HG02970 (cell line): Measurements from ENCODE around the gene DSG1.
"Not testable (repeated sequence)": the region's sequence is repeated elsewhere in the genome, so short reads cannot be mapped to it uniquely, and the experiment has no call there.

ENCODE experiments used
- ATAC-seq: cut with Tn5 transposase; IDR thresholded peaks from one replicate; pipeline ENCODE4 v1.9.1; 2021; ENCODE audit warnings: mild to moderate bottlenecking, moderate library complexity, moderate number of reproducible peaks; ENCODE audit not compliant: unreplicated experiment, low FRiP score

Gene DSG1

DNA sequence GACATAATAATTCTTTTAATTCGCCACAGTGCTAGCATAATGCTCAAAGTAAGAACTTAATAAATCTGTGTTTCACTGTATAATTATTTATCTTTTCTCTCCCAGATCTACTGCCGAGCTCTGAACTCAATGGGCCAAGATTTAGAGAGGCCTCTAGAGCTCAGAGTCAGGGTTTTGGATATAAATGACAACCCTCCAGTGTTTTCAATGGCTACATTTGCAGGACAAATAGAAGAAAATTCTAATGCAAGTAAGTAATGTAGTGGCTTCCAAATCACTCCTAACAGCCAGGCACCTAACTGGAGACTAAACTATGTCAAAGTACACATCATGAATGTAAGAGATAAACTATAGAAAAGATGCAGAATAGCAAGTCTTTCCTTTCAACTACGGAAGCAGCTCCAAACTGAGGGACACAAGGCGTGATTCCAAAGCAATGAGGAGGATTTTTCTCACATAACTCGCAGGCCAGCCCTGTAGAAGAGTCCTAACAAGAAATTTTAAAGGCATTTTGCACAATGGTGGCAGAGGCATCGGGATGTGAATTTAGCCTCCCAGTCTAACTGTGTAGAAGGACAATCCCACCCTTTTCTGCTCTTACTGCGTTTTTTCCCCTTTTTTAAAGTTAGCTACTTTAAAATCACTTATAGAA, 12.0 kb downstream of the DSG1 start:
- no peak for ATAC-seq

DNA sequence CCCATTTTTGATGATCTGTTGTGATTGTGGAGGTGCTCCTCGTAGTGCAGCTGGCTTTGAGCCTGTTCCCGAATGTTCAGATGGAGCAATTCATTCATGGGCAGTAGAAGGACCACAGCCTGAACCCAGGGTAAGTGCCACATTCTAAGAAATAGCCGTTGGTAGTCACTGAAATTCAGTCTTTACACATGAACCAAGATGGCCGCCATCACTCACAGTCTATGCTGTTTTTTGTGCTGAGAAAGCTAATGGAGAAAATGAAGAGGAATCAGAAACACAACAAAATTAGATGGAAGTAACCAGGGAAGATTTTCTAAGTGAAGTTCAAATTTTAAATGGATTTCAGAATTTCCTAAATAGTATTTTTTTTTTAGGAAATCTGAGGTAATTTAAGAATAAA, 25.5 kb downstream of the DSG1 start:
- no peak for ATAC-seq

DNA sequence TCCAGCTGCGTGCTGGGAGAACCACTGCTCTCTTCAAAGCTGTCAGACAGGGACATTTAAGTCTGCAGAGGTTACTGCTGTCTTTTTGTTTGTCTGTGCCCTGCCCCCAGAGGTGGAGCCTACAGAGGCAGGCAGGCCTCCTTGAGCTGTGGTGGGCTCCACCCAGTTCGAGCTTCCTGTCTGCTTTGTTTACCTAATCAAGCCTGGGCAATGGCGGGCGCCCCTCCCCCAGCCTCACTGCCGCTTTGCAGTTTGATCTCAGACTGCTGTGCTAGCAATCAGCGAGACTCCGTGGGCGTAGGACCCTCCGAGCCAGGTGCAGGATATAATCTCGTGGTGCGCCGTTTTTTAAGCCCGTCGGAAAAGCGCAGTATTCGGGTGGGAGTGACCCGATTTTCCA, 35.4 kb downstream of the DSG1 start:
- not testable (repeated sequence) for ATAC-seq

DNA sequence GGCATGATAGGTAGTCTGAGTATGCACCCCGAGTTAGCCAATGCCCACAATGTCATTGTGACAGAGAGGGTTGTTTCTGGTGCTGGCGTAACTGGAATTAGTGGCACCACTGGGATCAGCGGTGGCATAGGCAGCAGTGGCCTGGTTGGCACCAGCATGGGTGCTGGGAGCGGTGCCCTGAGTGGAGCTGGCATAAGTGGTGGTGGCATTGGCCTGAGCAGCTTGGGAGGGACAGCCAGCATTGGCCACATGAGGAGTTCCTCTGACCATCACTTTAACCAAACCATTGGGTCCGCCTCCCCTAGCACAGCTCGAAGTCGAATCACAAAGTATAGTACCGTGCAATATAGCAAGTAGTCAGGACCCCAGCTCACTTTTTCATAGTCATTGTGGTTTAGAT, 37.0 kb downstream of the DSG1 start:
- no peak for ATAC-seq

DNA sequence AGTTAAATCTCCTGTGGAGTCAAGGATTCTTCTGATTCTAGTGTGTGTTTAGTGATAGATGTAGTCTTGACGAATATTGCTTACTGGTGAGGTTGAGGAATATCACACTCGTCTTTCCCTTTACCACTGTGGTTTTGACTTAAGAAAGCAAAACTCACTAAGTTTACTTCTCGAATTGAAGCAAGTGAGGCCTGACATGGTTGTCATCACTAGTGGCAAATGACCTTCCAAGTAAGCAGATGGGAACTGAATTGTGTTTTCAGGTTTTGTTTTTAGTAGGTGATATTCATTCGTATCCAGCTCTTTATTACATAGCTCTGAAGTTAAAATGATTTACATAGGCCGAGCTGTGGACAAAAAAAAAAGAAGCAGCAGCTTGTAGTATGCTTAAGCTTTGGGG, 38.1 kb downstream of the DSG1 start:
- no peak for ATAC-seq

DNA sequence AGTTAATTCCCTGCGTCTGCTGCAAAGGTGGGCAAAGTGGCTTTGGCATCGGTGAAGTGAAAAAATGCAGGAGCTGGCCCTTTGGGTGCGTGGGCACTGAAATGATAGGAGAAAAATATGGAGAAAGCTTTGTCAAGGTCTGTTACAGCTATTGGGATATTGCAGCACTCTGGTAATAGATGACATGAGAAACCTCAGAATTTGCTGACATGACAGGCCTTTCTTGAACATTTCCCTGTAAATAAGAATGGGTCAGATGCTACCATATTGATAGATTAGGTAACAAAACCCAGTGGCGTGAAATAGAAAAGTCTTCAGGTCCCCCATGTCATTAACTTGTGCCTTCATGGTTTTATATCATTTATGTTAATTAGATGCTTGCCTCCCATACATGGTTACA, 46.2 kb downstream of the DSG1 start:
- ATAC-seq, result no peak

DNA sequence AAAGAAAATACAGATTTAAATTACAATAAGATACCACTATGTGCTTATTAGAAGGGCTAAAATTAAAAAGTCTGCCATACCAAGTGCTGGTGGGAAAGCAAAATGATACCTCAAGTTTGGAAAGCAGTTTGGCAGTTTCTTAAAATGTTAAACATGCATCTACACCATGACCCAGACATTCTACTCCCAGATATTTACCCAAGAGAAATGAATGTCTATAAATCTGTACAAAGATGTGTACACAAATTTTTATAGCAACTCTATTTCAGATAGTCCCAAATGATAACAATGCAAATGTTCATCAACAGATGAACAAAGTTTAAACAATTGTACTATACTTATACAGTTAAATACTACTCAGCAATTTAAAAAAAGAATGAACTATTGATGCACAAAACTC, 51.5 kb downstream of the DSG1 start:
- no peak for ATAC-seq

DNA sequence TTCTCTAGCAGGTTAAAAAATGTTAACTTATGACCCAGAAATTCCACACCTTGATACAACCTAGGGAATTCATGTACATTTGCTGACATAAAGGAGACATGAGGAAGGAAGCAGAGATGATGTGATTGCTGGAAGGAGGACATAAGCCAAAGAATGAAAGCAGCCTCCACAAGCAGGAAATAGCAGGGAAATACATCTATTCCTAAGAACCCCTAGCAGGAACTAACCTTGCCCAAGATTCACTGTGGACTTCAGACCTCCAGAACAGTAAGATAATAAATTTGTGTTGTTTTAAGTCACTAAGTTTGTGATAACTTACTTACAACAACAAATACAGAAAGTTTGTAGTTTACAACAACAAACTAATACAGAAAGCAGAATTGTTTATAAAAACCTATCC, 54.0 kb downstream of the DSG1 start:
- no peak for ATAC-seq

DNA sequence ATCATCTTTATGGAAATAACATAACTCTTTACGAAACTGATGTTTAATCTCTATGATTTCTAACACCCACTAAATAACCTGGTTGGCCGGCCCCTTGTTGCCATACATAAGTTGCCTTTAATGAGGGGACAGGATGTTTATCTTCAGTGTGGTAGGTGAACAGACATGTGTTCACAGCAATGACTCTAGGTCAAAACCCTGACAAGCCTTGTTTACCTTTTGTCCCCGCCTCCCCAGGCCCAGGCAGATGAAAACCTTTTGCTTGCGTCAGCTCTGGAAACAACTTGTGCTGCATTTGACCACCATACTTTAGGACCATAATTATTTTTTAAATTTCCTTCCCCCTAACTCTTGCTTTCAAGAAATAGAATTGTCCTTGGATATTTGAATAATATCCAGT, 55.7 kb downstream of the DSG1 start:
- no peak for ATAC-seq

DNA sequence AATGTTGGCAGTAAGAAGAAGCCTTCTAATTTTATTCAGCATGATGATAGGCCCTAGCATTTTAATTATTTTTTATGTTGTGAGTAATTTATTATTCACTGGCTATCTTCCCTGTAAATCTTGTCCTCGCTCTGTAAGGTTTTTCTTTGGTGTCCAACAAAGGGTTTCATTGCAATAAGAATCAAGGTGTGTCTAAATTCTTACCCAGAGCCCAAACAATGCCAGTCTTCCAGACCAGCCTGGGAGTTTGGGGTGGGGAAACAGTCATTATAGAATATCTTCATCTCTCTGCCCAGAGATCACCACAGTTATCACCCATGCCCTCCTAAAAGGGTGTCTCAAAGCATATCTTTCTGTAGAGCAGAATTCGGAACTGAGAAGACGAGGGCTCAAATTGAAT, 58.5 kb downstream of the DSG1 start, which contains the start of gene DSG4:
DSG4 (plus strand) TSS at position 301 of the 400 bp plus-strand sequence. CDS start 135 bp downstream, outside the sequence.
- ATAC-seq, result no peak

DNA sequence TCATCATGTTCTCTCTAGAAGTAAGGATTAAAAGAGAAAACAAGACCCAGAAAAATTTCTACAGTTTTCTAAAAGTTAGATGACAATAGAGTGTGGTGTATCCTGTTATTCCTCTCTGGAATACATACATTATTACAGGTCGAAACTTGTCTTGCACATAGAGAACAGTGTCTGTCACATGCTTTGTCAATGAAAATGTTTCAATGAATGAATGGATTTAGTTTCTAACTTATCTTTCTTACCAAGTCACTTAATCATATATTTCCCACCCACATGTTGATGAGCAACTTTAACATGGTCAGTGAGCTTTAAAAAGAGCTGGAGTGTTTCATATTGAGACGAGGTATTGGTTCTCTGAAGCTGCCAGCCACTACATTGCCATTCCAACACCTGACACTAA, 63.0 kb downstream of the DSG1 start:
- ATAC-seq, result no peak

DNA sequence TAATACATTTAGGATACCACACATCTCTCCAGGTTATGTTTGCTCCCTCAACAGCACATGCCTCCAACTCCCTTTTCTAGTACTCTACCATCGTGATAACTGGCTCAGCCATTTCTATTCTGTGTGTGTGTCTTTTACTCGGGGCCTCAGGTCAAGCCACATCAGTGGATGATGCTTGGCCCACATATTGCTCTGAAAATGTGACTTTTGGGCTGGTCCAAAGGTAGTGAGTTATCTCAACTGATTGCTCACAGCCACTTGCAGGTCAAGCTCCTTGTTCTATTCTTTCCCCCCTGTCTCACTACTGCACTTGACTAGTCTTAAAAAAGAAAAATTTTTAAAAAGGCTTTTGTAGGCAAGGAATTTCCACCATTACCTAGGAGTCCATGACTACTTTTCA, 64.1 kb downstream of the DSG1 start:
- no peak for ATAC-seq

DNA sequence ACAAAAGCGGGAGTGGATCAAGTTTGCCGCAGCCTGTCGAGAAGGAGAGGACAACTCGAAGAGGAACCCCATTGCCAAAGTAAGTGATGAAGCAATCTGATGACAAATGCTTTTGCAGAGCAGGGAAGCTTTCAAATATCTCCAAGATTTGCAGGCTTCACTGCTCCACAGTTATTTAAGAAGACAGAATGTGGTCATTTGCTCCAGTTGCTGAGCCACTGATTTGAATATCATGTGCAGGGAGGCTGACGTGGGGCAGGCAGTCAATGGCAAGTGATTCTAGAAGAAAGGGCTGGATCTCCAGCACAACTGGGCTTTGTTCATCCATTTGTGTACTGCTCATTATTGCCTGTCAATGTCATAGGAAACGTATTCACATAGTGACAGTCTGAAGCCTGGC, 68.8 kb downstream of the DSG1 start:
- ATAC-seq, result no peak

DNA sequence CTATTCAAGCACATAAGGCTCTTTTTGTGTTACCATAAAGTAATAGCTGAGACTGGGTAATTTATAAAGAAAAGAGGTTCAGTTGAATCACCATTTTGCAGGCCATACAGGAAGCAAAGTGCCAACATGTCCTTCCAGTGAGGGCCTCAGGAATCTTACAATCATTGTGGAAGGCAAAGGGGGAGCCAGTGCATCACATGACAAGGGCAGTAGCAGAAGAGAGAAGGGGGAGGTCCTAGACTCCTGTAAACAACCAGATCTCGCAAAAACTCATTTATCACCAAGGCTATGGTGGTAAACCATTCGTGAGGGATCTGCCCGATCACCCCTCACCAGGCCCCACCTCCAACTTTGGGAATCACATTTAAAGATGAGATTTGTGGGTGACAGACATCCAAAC, 75.3 kb downstream of the DSG1 start:
- ATAC-seq, result no peak

DNA sequence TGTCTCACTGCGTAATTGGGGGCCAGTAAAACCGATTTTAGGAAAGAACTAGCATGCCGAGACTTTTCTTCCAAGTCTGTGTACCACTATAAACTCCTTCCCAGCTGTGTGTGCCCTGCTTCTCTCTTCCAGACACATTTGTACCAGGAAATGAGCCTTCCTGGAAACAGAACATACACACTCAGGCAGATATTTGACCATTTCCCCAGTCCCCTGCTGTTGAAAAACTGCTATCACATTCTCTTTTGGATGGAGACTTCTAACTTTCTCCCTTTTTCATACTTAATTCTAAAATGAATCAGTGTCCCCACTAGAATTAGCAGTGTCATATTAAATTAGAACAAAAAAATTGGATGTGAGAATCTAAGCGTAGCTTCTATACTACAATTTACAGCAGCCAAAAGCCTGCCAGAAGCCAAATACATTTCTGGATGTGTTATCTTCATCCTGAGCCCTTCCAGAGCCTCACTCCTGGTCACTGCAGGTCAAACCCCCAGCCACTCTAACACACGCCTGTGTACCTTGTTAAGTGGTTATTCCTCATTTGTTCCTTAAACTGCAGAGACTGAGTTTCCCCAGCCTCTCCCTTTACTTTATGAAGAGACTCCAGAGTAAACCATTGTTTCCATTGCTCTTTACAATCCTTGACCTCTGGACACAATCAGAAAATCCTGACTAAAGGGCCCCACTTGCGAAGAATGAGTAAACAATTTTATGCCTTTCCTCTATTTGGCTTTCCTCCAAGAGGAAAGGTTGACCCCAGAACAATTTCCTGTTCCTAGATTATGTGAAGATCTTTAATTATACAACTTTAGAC, 79.0 kb downstream of the DSG1 start:
- ATAC-seq, result no peak

DNA sequence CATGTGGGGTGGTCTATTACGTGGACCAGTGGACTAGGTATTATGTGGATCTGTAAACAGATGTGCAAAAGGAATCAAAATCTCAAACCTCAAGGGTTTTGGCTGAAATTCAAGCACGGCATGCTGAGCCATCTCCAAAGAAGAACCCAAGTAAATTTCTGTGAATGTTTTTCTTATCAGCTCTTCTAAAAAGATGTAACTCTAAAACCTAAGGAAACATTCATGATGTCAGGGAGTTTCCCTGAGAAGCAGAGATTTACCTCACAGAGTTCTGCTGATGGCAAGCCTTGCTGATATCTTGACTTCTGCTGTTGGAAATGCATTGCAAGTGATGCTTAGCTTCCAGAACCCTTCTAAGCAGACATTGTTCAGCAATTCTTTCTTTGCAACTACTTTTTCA, 80.2 kb downstream of the DSG1 start:
- no peak for ATAC-seq

DNA sequence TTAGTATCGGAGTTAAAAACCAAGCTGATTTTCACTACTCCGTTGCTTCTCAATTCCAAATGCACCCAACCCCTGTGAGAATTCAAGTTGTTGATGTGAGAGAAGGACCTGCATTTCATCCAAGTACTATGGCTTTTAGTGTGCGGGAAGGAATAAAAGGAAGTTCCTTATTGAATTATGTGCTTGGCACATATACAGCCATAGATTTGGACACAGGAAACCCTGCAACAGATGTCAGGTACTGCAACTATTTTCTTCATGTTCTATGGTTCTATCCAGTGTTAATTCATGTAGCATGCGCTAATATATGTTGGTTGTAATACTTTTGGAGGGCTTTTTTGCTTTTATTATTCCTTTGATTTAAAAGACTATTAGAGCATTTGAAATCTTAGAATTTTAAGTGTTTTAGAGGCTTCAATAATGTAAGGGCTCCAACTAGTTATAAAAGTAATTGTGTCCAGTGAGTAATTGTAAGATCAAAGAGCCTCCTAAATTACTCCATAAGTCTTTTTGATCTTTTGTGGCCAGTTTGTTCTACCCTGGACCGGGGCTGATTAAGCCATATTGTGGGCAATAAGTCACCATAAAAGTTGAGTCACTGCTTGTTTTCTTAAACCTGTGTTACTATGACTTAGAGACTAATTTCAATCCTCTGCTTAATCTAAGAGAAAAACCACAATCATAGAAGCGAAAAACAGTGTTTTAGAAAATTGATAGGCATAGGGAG, 81.5 kb downstream of the DSG1 start:
- no peak for ATAC-seq

DNA sequence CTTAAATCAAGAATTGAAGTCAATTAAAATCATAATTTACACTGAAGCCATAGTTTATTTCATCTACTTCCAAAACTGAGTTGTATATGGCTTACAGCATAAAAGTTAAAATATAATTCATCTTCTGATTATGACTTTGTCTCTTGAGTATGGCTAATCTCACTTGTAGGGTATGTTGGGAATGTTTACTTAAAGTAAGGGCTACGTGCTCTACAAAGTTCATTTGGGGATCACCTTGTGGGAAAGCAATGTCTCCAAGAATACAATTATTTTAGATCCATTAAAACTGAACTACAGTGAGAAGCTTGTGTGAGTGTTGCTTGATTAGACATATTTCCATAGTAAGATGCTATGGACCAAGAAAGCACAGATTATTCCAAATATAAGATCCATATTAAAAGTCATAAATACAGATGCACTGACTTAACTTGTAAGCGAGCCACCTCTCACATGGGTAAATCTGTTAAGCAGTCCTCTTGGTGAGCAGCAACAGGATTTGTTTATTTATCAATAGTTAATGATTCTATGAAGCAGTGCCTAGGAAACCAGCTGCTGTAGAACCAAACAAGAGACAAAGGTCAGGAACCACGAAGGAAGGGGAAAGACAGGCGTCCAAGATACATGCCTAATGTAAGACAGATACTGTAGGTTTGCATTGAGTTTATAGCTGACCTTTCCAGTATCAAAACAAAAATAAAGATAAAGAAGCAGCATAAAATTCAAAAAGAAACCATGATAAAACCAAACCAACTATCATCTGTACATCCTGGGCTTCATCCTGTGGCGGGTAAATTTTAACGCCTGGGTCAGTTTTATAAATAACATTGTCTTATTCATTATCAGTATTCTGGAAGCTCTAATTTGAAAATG, 83.4 kb downstream of the DSG1 start:
- no peak for ATAC-seq

DNA sequence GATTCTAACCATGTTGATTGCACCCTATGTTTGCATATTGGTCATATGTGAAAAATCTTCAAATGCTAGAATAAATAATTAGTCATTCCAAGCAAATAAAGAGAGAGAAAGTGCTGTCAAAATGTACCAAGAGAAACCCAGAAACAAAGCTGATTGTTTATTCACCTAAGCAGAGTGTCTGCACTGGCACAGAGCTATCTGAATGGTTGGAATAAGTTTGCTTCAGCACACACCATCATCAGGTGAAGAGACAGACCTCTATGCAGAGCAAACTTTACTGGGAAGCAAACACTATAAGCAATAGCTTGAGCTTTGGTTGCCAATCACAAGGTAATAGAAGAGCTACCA, 84.0 kb downstream of the DSG1 start:
- no peak for ATAC-seq

DNA sequence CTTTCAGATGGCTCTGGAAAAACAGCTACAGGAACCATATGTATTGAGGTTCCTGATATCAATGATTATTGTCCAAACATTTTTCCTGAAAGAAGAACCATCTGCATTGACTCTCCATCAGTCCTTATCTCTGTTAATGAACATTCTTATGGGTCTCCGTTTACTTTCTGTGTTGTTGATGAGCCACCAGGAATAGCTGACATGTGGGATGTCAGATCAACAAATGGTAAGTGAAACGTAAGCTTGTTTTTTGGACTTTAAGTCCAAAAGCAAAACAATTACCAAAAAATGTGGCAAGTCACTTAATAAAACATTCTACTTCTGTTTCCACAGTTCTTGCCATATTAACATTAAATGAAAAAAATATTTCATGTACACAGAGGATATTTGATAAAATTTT, 85.4 kb downstream of the DSG1 start:
- no peak for ATAC-seq
